Left kidney (tissue), 2 donors: ENCODE results near the gene HOATZ. TPM values are rescaled to one million over a fixed set of nuclear protein-coding genes. Genes with fewer than 3 reads are reported as not detected.

Experiments
- DNase-seq: peaks from one replicate; pipeline ENCODE4 v3.0.0-alpha.2; 2013
- polyA plus RNA-seq: library from polyadenylated mRNA; unstranded; fragments of 120-200 nt; gene quantifications from one replicate; pipeline ENCODE4 v1.2.1, GENCODE V29; 2013; ENCODE audit not compliant: insufficient read length

HOATZ gene
- polyA plus RNA-seq, 1 donor = 0.28 TPM

DNA sequence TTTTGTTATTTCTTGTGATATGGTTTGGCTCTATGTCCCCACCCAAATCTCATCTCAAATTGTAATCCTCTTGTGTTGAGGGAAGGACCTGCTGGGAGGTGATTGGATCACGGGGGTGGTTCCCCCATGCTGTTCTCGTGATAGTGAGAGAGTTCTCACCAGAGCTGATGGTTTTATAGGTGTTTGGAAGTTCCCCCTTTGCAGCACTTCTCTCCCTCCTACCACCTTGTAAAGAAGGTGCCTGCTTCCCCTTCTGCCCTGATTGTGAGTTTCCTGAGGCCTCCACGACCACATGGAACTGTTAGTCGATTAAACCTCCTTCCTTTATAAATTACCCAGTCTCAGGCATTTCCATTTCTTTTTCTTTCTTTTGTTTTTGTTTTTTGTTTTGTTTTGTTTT, 63.2 kb downstream of the HOATZ start:
- no peak for DNase-seq

DNA sequence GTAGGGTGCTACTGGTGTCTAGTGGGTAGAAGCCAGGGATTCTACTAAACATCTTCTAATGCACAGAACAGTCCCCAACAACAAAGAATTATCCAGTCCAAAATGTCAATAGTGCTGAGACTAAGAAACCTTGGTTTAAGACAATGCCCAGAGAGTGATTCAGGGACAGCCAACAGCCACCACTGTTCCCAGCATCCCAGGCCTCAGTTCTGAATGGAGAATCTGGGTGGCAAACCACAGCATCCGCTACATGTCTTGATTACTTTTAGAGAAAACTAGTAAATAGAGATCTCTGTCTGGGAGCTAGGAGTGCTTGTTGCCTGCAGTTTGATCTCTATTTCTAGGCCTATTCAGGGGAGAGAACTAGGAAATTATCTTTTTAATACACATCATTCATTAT, 66.8 kb downstream of the HOATZ start:
- no peak for DNase-seq

- no peak for DNase-seq
These were observed 67.6 kb downstream of the HOATZ start for GRCh38 chr11:111582163-111582562.

GRCh38 chr11:111582881-111583280, 68.3 kb downstream of the HOATZ start:
- DNase-seq = no peak

DNA sequence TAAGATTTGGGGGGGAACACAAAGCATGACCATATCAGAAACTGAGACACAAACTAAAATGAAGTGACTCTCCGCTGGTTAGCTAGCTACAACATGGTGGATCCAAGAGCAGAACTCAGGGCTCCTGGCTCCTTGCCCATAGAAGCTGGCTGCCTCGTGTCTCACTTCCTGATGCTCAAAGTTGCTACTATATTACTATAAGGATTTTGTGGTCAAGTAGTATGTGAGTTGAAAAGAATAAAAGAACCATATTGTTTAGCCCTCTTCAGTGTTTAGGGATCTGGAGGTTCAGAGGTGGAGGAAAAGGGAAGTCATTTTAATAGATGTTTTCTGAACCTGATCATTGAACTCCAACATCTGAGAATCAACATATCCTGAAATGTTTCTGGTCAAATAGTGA, 70.8 kb downstream of the HOATZ start:
- DNase-seq = no peak

DNA sequence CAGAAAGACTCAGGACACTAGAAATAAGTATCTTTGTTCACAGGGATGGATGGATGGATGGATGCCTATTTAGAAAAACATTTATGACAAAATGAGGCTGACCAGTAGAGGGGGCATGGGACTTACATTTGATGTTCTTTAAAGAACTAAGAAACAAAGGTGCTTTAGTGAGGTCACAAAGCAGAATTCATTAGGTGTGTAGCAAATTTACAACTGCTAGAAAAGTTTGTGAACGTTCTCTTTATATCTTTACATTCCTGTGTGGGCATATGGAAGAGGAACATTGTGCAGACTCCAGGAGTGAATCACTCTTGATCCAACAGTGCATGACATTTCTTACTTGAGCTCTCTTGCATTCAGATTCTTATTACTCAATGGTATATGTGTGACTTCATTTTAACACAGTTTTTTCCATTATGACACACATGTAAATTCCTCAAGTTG, 71.8 kb downstream of the HOATZ start:
- peak; percentile 48 for DNase-seq

Other genes starting within 250 kb of the HOATZ start
- gene POU2AF3, start 216.2 kb upstream of the HOATZ start, polyA plus RNA-seq = 8.0 TPM
- 0.90 TPM for gene POU2AF1, start 135.5 kb upstream of the HOATZ start, polyA plus RNA-seq
- not detected for gene BTG4, start 2.4 kb upstream of the HOATZ start, polyA plus RNA-seq
- gene LAYN, start 25.9 kb downstream of the HOATZ start, polyA plus RNA-seq = 7.3 TPM
- 23.4 TPM for gene SIK2, start 87.7 kb downstream of the HOATZ start, polyA plus RNA-seq